HG03039 (cell line): ENCODE results near the gene ABCA9.

Source experiments
- ATAC-seq: cut with Tn5 transposase; IDR thresholded peaks from one replicate; pipeline ENCODE4 v1.9.1; 2021; ENCODE audit warnings: mild to moderate bottlenecking, moderate library complexity; ENCODE audit not compliant: unreplicated experiment

ABCA9 gene

GRCh38 chr17:69066482-69066881 is 5.8 kb upstream of the ABCA9 start:
- no peak for ATAC-seq

- ATAC-seq: no peak
Observed at GRCh38 chr17:69065113-69065512, 4.4 kb upstream of the ABCA9 start.

GRCh38 chr17:69064476-69064875 is 3.7 kb upstream of the ABCA9 start:
- ATAC-seq: no peak

GRCh38 chr17:69064001-69064400 is 3.3 kb upstream of the ABCA9 start:
- ATAC-seq: no peak

- no peak for ATAC-seq
Observed at GRCh38 chr17:69062860-69063581, 2.3 kb upstream of the ABCA9 start.

- ATAC-seq: no peak
Observed at GRCh38 chr17:69061721-69062556, 1.2 kb upstream of the ABCA9 start.

- no peak for ATAC-seq
Observed at GRCh38 chr17:69059458-69060175, 1.1 kb downstream of the ABCA9 start.

GRCh38 chr17:69058165-69058564 is 2.6 kb downstream of the ABCA9 start:
- ATAC-seq: no peak

- no peak for ATAC-seq
Observed at GRCh38 chr17:69057280-69057679, 3.4 kb downstream of the ABCA9 start.

- ATAC-seq: no peak
Observed at GRCh38 chr17:69056179-69056823, 4.4 kb downstream of the ABCA9 start.

GRCh38 chr17:69055334-69055733 is 5.4 kb downstream of the ABCA9 start:
- ATAC-seq: no peak

- no peak for ATAC-seq
Observed at GRCh38 chr17:69050999-69051775, 9.5 kb downstream of the ABCA9 start.

GRCh38 chr17:69048634-69049033 is 12.1 kb downstream of the ABCA9 start:
- ATAC-seq: no peak

GRCh38 chr17:69047368-69048263 is 13.1 kb downstream of the ABCA9 start:
- no peak for ATAC-seq

GRCh38 chr17:69046121-69046807 is 14.5 kb downstream of the ABCA9 start:
- no peak for ATAC-seq

GRCh38 chr17:69045646-69046045 is 15.1 kb downstream of the ABCA9 start:
- no peak for ATAC-seq

GRCh38 chr17:69044371-69044770 is 16.4 kb downstream of the ABCA9 start:
- ATAC-seq: no peak

- ATAC-seq: no peak
Observed at GRCh38 chr17:69043098-69043734, 17.5 kb downstream of the ABCA9 start.
